IPS-20b (cell line): Measurements from ENCODE around the gene ACOT9.
"Not testable (repeated sequence)": the region's sequence is repeated elsewhere in the genome, so short reads cannot be mapped to it uniquely, and the experiment has no call there.

Source experiments
- H3K27ac ChIP-seq: one replicate; pipeline ENCODE4 v1.5.1; 2013; ENCODE audit warnings: low read length
- H3K27me3 ChIP-seq: 2 replicates; pipeline ENCODE4 v1.6.1; 2013; ENCODE audit warnings: mild to moderate bottlenecking, low read length, inconsistent platforms; ENCODE audit not compliant: insufficient read depth
- H3K36me3 ChIP-seq: 2 replicates; pipeline ENCODE4 v1.6.1; 2013; ENCODE audit warnings: low read depth, mild to moderate bottlenecking, inconsistent platforms, low read length, moderate library complexity; ENCODE audit not compliant: insufficient read depth
- H3K4me1 ChIP-seq: 2 replicates; pipeline ENCODE4 v1.6.1; 2013; ENCODE audit warnings: mild to moderate bottlenecking, control low read depth, inconsistent platforms, low read length, moderate library complexity; ENCODE audit not compliant: insufficient read depth
- H3K4me3 ChIP-seq: 2 replicates; pipeline ENCODE4 v1.5.1; 2013; ENCODE audit warnings: mild to moderate bottlenecking, low read length, inconsistent platforms
- H3K9ac ChIP-seq: 2 replicates; pipeline ENCODE4 v1.6.1; 2013; ENCODE audit warnings: low read depth, mild to moderate bottlenecking, inconsistent platforms, low read length, moderate library complexity
- H3K9me3 ChIP-seq: 2 replicates; pipeline ENCODE4 v1.6.1; 2013; ENCODE audit warnings: mild to moderate bottlenecking, low read depth, low read length, inconsistent platforms; ENCODE audit not compliant: insufficient read depth

The ACOT9 gene

GRCh38 chrX:23731951-23732350, 11.1 kb downstream of the ACOT9 start:
- Histone ChIP-seq H3K4me1 (no peaks in the 10 kb centered on the region), H3K27me3 (no peaks in the 10 kb centered on the region), H3K9me3 (no peaks in the 10 kb centered on the region), H3K27ac (no peak overlapping the region), H3K4me3 (no peak overlapping the region), H3K9ac (no peak overlapping the region), H3K36me3 (peaks cover 34% of the 10 kb centered on the region)

DNA sequence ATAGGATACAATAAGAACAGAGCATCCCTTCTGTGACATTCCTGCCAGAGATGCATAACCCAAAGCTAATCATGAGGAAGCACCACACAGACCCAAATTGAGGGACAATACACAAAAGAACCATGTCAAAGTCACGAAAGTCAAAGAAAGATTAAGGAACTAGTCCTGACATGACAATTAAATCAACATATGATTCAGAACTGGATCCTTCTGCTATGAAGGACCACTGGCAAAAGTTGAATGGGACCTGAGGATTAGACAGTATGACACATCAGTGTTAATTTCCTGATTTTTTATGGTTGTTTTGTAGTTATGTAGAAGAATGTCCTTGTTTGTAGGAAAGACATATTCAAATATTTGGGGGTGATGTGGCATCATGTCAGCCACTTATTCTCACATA, 13.9 kb downstream of the ACOT9 start:
- no peak overlapping the region for H3K9ac ChIP-seq
- H3K9me3 ChIP-seq, result no peaks in the 10 kb centered on the region
- no peak overlapping the region for H3K4me3 ChIP-seq
- no peaks in the 10 kb centered on the region for H3K4me1 ChIP-seq
- H3K27ac ChIP-seq, result no peak overlapping the region
- H3K27me3 ChIP-seq, result no peaks in the 10 kb centered on the region
- peaks cover 34% of the 10 kb centered on the region for H3K36me3 ChIP-seq

DNA sequence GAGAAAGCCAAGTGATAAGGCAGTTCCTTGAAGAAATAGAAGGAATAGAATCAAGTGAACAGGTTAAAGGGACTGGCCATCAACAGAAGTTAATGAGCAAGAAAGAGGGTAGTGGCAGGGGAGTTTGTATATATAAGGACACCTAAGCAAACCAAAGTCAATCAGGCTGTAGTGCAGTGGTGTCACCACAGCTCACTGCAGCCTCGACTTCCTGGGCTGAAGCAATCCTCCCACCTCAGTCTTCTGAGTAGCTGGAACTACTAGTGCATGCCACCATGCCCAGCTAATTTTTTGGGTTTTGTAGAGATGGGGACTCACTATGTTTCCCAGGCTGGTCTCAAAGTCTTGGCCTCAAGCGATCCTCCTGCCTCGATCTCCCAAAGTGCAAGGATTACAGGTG, 15.9 kb downstream of the ACOT9 start:
- no peaks in the 10 kb centered on the region for H3K9me3 ChIP-seq
- no peaks in the 10 kb centered on the region for H3K27me3 ChIP-seq
- H3K4me1 ChIP-seq, result no peaks in the 10 kb centered on the region
- no peak overlapping the region for H3K27ac ChIP-seq
- peaks cover 27% of the 10 kb centered on the region for H3K36me3 ChIP-seq
- H3K4me3 ChIP-seq, result no peak overlapping the region
- H3K9ac ChIP-seq, result no peak overlapping the region

DNA sequence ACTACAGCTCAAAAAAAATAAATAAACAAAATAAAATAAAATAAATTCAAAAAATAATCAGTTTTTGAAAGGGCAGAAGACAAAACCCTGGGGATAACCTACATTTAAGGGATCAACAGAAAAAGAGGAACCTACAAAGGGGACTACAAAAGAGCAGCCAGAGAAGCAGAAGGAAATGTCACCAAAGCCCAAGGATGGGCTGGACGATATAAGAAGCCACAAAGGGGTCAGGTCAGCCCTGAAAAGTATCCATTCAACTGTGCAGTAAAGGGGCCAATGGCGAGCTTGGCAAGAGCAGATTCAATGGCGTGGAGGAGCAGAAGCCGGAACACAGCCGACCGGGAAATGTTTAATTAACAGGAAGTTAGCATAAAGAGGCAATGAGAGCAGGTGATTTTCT, 16.9 kb downstream of the ACOT9 start:
- H3K27ac ChIP-seq, result no peak overlapping the region
- H3K4me3 ChIP-seq, result no peak overlapping the region

GRCh38 chrX:23720117-23720677, 22.9 kb downstream of the ACOT9 start:
- Histone ChIP-seq H3K9me3 (no peaks in the 10 kb centered on the region), H3K36me3 (peaks cover 24% of the 10 kb centered on the region)

More for the DNA sequence above, 16.9 kb downstream of the ACOT9 start:
- Histone ChIP-seq H3K4me1 (no peaks in the 10 kb centered on the region), H3K36me3 (peaks cover 30% of the 10 kb centered on the region), H3K9me3 (no peaks in the 10 kb centered on the region), H3K9ac (no peak overlapping the region), H3K27me3 (no peaks in the 10 kb centered on the region)

GRCh38 chrX:23705235-23705634, 37.8 kb downstream of the ACOT9 start:
- Histone ChIP-seq H3K4me3 (no peak overlapping the region), H3K4me1 (no peaks in the 10 kb centered on the region), H3K36me3 (peaks cover 44% of the 10 kb centered on the region), H3K9me3 (no peaks in the 10 kb centered on the region), H3K9ac (no peak overlapping the region), H3K27me3 (no peaks in the 10 kb centered on the region), H3K27ac (no peak overlapping the region)

More at GRCh38 chrX:23720117-23720677, 22.9 kb downstream of the ACOT9 start:
- Histone ChIP-seq H3K4me3 (no peak overlapping the region), H3K9ac (no peak overlapping the region), H3K27me3 (no peaks in the 10 kb centered on the region), H3K27ac (no peak overlapping the region), H3K4me1 (0 out of 2 replicates have a peak, but pooled peaks cover 3% of the 10 kb centered on the region)

- peaks cover 44% of the 10 kb centered on the region for H3K36me3 ChIP-seq
- no peaks in the 10 kb centered on the region for H3K9me3 ChIP-seq
- H3K27me3 ChIP-seq, result no peaks in the 10 kb centered on the region
- H3K4me3 ChIP-seq, result no peak overlapping the region
- H3K27ac ChIP-seq, result no peak overlapping the region
- no peak overlapping the region for H3K9ac ChIP-seq
- H3K4me1 ChIP-seq, result no peaks in the 10 kb centered on the region
These were observed 38.3 kb downstream of the ACOT9 start for GRCh38 chrX:23704673-23705206.

- H3K36me3 ChIP-seq, result peaks cover 16% of the 10 kb centered on the region
- no peak overlapping the region for H3K9ac ChIP-seq
- H3K27me3 ChIP-seq, result no peaks in the 10 kb centered on the region
- H3K27ac ChIP-seq, result no peak overlapping the region
- H3K9me3 ChIP-seq, result no peaks in the 10 kb centered on the region
- no peak overlapping the region for H3K4me3 ChIP-seq
- no peaks in the 10 kb centered on the region for H3K4me1 ChIP-seq
These were observed 43.4 kb downstream of the ACOT9 start for GRCh38 chrX:23699636-23700194.

- H3K27me3 ChIP-seq, result no peaks in the 10 kb centered on the region
- no peaks in the 10 kb centered on the region for H3K4me1 ChIP-seq
- H3K9ac ChIP-seq, result no peak overlapping the region
- H3K9me3 ChIP-seq, result no peaks in the 10 kb centered on the region
- no peak overlapping the region for H3K4me3 ChIP-seq
- no peaks in the 10 kb centered on the region for H3K36me3 ChIP-seq
- H3K27ac ChIP-seq, result no peak overlapping the region
These were observed 48.5 kb downstream of the ACOT9 start for GRCh38 chrX:23694606-23695005.

GRCh38 chrX:23692166-23692565, 50.9 kb downstream of the ACOT9 start:
- H3K27ac ChIP-seq, result no peak overlapping the region
- no peak overlapping the region for H3K9ac ChIP-seq
- H3K36me3 ChIP-seq, result no peaks in the 10 kb centered on the region
- H3K9me3 ChIP-seq, result no peaks in the 10 kb centered on the region
- no peak overlapping the region for H3K4me3 ChIP-seq
- no peaks in the 10 kb centered on the region for H3K27me3 ChIP-seq
- no peaks in the 10 kb centered on the region for H3K4me1 ChIP-seq

DNA sequence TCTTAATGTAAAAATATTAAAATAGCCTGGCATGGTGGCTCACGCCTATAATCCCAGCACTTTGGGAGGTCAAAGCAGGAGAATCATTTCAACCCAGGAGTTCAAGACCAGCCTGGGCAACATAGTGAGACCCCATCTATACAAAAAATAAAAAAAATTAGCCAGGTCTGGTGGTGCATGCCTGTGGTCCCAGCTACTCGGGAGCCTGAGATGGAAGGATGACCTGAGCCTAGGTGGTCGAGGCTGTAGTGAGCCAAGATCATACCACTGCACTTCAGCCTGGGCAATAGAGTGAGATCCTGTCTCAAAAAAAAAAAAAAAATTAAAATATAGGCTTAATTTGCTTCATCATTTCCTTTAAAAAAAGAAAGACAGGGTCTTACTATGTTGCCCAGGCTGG, 66.6 kb downstream of the ACOT9 start:
- peaks cover 62% of the 10 kb centered on the region for H3K36me3 ChIP-seq

GRCh38 chrX:23673108-23673507, 70.0 kb downstream of the ACOT9 start:
- Histone ChIP-seq H3K36me3 (peaks cover 57% of the 10 kb centered on the region), H3K27ac (no peak overlapping the region)

More for the DNA sequence above, 66.6 kb downstream of the ACOT9 start:
- not testable (repeated sequence) for H3K27ac ChIP-seq, H3K4me1 ChIP-seq, H3K27me3 ChIP-seq, H3K9me3 ChIP-seq, H3K4me3 ChIP-seq, H3K9ac ChIP-seq

More at GRCh38 chrX:23673108-23673507, 70.0 kb downstream of the ACOT9 start:
- H3K9me3 ChIP-seq, result no peaks in the 10 kb centered on the region
- no peaks in the 10 kb centered on the region for H3K27me3 ChIP-seq
- H3K4me3 ChIP-seq, result no peak overlapping the region
- no peaks in the 10 kb centered on the region for H3K4me1 ChIP-seq
- H3K9ac ChIP-seq, result no peak overlapping the region
